ENCODE results near the gene CLIC4.

The CLIC4 gene

DNA sequence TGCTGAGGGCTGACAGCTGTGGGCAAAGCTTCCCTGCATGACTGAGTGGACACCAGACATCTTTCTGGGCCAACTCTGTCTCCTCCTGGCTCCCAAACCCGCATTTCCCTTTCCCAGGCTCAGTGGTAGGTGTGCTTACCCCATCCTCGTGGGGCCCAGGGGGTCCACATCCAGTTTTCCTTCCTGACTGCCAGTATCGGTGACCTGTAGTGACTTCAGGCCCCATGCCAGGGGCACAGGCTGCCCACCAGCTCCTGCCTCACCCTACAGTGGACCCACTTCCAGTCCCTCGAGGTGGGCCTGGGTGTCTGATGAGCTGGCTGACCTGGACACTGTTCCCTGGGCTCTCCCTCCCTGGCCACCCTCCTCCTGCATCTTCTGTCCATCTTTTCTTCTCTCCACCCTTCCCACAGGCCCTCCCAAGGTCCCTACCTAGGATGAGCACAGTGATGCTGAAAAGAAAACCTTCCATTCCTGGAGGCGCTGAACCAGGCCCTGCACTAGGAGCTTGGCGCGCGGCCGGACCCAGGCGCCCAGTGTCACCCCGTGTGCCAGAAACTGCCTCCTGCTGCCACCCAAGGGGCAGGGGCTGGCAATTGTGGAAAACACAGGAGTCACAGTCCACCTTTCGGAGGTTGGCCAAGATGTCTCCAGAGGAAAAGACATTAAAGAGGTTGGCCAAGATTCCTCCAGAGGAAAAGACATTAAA lies 117.7 kb downstream of the CLIC4 start:
- DNase-seq: no peak

DNA sequence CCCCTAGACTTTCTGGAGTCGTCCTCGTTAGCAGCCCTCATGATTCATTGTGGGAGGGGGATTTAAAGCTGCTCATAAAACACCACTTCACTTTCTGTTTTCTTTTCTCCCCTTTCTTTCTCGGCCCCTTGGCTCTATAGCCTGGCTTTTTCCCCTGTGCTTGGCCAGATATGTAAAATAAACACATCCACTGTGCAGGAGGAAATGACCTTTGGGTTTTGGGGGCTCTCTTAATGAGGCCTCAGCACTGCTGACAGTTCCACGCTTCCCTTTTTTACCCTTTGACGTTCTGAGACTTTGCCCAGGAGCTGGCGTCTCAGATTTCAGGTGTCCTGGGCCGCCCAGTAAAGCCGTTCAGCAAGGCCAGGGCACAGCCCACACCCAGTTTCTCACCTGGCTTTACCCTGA lies 119.1 kb downstream of the CLIC4 start:
- DNase-seq: no peak

DNA sequence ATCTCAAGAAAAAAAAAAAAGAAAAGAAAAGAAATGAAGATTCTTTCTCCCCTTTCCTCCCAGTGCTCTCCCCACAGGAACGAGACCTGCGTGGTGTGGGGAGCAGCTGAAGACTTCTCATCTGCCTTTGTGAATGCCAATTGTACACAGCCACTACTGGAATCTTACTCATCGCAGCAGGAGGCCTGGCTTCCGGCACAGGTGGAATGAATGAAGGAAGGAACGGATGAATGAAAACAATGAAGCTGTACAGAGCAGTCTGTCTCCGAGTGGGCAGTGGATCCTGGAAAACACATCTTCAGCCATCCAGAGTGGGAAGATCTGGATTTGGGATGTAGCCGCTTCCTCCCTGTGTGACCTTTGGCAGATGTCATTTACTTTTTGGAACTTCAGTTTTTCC lies 119.9 kb downstream of the CLIC4 start:
- DNase-seq: no peak

DNA sequence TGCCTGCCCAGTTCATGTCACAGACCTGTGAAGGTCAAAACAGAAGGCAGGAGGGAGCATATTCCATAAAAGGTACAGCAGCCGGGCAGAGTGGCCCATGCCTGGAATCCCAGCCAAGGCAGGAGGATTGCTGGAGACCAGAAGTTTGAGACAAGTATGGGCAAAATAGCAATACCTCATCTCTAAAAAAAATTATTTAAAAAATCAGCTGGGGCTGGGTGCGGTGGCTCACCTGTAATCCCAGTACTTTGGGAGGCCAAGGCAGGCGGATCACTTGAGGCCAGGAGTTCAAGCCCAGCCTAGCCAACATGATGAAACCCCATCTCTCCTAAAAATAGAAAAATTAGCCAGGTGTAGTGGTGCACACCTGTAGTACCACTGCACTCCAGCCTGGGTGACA lies 120.3 kb downstream of the CLIC4 start:
- DNase-seq: no peak

DNA sequence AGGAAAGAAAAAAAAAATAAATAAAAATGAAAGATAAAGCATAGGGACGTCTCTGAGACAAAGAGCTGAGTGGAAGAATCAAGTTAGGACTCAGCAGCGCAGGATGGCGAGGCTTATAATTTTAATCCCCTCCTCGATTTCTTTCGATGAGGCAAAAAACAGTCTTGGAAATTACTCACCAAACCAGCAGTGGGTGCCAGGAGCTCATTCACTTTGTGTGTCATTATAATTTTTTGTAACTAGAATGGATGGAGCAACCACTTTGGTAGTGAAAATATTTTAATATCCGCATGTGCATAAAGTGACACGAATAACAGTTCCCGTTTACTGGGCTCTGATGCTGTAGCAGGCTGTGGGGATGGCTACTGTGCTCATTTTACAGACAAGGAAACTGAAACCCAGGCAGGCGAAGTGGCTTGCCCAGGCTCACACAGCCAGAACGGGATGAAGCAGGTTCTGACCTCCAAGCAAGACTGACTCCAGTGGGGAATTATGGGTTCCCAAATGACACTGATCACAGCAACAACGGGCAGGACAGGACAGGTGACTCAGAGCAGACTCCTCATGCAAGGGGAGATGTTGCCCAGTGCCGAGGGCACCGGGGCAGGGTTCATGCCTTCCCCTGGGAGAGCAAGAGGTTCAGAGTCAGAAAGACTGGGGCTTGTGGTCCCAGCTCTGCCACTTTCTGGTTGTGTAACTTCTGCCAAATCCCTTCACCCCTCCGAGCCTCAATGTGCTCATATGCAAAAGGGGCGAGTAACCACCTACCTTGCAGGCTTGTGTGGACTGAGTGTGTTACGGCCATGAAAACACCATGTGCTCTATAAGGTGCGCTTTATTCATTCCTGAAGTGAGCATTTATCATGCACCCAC lies 121.2 kb downstream of the CLIC4 start:
- DNase-seq: no peak

DNA sequence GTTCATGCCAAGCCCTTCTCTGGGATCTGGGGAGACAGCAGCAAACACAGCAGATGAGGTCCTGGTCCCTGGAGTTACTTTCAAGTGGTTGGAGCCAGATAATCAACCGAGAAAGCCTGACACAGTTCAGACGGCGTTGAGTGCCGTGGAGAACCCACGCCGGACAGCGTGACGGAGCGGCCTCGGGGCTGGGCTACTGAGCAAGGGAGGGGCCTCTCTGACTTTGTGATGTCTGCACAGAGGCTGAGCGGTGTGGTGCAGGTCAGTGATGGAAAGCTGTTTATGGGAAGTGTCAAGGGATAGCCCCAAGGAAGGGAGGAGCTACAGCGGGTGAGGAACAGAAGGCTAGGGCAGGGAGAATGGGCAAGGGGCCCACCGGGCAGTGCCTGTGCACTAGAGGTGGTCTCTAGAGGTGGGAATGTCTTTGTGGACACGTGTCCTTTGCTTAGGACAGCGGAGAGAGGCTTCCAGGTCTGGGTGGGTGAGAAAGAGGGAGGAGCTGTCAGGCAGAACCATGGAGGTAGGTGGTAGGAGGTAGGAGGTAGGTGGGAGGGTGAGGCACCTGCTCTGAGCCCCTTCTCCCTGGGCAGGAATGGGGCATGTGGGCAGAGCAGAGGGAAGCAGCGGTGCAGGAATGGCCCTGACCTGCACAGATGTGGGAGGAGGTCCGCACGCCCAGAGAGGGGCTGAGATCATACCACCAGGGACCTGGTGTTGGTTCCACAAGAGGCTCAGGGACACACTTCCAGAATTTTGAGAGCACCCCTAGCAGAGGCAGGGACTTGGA lies 122.0 kb downstream of the CLIC4 start:
- no peak for DNase-seq

DNA sequence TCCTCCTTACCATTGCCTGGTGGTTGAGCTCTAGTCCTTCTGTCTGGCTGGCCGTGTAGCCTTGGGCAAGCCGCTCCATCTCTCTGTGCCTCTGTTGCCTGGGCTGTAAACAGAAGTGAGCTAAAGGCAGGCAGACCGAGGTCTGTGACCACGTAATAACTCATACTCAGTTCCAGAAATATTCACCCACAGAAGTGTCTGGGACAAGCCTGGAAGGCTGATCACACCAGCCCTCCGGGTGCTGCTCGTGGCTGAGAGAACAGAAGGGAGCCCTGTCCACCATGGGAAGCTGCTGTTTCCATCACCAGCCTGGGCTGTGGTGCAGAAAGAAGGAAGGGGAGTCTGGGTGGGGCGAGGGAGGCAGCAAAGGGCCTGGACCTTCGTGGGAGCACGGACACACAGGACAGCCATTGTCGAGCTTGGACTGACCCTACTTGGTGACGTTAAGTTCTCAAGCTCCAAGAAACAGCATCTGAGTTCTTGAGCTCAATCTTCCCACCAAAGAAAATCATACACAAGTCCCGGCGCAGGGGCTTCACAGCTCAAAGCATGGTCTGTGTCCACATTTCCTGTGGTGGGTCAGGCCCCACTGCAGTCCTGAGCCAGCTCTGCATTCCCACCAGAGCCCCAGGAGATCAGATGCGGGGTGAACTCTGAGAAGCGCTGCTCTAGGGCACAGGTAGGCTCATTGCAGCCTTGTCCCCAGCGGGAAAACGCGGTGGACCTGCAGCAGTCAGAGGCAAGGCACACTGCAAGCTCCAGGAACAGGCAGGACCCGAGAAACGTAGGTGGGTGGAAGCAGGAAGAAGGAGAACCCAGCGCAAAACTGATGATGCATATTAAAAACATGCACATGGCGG lies 123.0 kb downstream of the CLIC4 start:
- no peak for DNase-seq

DNA sequence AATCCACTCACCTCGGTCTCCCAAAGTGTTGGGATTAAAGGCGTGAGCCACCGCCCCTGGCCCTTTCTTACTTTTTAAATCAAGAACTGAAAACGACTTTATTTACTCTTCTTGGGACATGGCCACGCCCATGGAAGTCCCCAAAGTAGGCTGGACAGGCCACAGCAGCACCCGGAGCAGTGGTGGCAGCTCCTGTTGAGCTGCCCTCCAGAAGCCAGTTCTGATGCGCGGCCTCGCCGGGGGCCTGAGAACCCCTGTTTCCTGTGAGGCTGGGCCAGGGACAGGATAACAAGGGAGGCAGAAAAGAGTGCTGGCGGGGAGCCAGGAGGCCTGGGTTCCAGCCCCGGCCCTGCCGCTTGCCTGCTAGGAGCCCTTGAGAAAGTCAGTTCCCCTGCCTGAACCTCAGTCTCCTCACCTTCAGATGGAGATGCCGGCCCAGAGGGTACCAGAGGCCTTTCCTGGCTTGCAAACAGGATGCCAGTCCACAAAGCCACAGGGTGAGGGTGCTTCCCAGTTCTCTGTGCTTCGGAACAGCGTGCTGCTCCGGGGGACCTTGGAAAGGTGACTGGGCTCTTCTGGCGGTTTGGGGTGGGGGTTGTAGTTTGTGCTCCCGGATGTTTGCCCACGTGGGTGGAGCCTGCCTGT lies 125.4 kb downstream of the CLIC4 start:
- no peak for DNase-seq

DNA sequence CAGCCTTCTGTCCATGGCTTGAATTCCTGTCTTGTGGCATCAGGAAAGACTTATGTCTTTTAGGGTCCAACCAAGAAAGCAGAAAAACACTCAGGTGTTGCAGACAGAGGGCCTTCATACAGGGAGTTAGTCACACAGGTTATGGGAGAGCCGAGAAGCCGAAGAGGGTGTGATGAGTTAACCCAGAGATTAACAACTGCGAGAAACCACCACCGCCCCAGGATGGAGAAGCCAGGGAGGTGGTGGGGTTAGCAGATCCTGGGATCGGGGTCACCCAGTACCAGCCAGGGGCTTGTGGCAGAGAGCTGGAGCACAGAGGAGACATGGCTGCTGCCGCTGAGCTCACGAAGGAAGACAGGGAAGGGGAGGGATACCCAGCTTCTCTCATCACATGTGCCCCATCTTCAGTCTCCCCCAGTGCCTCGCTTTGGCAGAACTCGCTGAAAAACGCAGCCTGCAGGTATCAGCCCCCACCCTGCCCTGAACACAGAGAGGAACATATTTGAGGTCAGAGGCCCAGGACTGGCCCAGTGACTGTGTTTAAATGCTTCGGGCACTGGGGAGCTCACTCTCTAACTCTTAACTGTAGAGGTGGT lies 126.2 kb downstream of the CLIC4 start:
- DNase-seq: no peak

DNA sequence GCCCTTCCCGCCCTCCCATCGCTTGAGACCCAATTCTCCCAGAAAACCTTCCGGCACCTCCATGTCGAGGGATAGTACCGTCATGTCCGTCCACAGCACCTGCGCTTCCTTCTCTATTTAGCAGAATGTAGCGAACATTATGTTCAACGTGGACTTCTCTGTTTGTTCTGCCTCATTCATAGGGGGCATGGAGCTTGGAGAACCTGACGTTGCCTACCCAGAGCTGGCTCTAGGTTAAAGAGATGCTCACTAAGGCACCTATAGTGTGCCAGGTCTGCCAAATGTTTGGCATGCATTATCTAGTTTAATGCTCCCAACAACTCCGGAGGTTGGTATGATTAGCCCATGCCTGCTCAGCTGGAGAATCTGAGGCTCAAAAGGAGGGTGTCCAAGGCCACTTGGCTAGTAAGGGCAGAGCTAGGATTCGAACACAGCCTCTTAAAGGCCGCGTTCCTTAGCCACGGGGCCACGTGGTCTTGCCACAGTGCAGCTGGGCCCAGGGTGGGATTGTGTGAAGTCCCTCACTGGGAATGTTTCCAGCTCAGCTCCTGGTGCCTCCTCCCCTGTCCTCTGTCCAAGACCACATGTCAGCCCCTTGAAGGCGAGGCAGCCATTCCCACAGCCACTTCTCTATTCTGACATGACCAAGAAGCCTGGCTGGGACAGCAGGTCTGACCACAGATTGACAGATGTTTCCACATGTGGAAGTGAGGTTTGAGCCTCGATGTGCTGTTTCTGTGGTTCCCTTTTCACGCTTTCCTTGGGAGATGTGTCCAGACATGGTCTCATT lies 127.0 kb downstream of the CLIC4 start:
- no peak for DNase-seq

DNA sequence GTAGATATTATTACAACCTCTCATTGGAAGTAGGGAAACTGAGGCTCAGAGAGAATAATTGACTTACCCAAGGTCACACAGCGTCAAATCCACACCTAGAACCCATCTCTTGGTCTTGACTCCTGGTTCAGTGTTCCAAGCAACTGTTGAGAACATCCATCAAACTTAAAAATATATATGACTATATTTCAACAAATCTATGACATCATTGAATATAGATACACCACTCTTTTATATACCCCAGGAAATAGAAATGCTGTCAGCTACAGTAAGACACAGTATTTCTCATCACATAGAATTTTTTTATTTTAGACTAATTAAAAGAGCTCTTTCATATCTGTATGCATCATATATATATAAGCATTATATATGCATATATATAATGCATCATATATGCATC lies 127.9 kb downstream of the CLIC4 start:
- DNase-seq: no peak

DNA sequence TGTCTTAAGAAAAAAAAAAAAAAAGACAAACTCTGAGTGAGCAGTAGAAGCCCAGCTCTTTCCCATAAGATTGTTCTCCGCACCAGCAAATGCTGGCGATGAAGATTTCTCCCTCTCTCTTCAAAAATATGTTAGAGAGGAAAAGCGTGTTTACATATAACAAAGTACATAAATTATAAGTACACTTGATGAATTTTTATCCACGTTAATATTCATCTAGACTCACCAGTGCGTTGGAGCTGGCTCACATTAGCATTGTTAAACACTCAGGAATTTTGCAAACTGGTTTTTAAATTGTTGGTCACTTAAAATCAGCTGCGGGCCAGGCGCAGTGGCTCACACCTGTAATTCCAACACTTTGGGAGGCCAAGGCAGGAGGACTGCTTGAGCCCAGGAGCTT lies 128.8 kb downstream of the CLIC4 start:
- no peak for DNase-seq

DNA sequence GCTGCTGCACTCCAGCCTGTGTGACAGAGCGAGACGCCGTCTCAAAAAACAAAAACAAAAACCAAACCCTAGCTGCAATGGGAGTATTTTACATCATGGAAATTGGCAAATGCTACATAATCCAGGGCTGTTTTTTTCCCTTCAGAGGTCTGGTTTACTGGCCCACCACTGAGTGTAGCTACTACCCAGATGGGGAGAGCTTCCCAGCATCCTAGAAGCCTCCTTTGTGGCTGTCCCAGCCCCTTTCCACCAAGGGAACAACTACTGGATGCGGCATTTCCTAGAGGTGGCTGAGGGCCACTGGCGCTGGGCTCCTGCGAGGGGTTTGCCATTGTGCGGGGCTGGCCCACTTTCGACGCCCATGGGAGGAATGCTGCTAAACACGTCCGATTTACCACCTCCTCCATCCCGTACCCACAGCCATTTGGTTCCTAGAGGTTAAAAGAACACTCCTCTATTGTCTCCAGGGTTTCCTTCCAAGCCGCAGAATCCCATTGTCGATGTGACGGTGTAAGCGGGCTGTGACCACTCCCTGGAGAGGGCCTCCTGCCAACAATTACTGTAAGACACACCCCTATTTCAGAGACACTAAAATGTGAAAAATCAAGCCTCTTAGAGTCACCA lies 129.5 kb downstream of the CLIC4 start:
- no peak for DNase-seq

DNA sequence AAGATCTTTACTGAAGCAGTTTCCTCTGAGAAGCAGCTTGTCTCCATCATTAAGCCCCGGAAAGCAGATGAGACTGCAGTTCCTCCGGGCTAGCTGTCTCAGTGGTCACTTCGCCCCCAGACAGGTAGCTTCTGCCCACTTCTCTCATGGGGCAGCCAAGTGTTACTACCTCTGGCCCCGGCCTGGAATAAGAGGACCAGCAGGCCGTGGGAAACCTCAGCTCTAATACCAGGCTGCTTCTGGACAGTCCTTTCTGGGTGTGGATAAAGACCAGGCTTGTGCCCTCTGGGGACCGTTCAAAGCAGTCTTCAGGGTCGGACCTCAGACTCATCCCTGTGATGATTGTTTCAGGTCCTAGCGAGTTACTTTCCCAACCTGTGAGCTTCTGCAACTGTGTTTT lies 130.0 kb downstream of the CLIC4 start:
- no peak for DNase-seq

DNA sequence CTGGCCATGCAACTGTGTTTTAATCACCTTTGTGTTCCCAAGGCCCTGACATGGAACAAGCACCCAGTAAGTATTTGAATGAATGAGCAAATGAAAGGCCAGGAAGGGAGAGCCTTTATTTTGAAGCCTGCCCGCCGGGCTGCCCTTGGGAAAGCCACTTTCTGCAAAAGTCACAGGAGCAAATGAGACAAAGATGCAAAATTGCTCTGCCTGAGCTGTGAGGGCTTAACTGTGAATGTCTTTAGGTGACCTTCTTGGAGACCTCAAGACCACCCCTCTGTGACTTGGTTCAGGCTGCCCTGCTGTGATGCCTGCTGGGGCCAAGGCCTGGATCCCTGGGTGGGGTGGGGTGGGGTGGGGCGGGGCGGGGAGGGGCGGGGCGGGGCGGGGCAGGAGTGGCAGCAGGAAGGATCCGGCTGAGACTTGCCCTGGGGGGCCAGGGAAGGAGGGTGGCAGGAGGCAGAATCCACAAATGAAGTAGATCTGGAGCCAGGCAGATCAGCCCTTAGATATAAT lies 130.8 kb downstream of the CLIC4 start:
- DNase-seq: no peak

DNA sequence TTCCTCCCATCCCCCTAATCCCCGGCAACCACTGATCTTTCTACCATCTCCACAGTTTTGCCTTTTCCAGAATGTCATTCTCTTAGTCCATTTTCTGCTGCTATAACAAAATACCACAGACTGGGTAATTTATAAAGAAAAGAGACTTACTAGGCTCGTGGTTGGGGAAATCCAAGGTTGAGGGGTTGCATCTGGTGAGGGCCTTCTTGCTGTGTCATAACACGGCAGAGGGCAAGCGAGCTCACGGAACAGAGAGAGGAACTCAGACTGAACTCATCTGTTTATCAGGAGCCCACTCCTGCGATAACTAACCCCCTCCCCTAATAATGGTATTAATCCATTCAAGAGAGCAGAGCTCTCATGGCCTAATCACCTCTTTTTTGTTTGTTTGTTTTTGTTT lies 132.8 kb downstream of the CLIC4 start:
- no peak for DNase-seq

DNA sequence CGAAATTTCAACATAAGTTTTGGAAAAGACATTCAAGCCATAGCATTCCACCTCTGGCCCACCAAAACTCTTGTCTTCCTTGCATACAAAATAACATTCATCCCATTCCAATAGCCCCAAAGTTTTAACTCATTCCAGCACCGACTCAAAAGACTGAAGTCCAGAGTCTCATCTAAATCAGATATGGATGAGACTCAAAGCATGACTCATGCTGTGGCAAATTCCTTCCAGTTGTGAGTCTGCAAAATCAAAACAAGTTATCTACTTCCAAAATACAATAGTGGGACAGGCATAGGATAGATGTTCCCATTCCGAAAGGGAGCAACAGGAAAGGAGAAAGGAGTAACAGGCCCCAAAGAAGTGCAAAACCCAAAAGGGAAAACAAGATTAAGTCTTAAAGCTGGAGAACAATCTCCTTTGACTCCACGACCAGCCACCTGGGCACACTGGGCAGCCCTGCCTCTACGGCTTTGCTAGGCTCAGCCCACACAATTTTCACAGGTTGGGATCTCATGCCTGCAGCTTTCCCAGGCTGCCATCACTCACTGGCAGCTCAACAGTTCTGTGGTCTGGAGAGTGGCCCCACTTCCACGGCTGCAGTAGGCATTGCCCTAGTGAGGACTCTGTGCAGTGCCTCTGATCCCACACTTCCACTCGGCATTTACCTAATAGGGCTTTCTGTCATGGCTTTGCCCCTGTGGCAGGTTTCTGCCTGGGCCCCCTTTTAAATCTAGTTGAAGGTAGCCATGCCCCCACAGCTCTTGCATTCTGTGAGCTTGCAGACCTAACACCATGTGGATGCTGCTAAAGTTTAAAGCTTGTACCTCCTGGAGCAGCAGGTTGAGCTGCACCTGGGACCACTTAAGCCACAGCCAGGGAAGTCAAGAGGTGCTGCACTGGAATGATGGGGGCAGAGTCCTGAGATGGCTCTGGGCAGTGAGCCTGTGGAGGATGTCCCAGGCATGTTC lies 133.8 kb downstream of the CLIC4 start:
- no peak for DNase-seq

DNA sequence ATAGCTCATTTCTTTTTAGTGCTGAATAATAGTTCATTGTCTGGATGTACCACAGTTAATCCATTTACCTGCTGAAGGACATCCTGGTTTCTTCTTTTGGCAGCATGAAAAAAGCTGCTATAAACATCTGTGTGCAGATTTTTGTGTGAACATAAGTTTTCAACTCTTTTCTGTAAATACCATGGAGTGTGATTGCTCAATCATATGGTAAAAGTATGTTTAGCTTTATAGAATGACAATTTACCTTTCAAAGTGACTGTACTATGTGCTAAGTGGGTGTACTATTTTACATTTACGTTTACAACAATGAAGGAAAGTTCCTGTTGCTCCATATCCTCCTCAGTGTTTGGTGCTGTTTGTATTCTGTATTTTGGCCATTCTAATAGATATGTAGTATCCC lies 135.8 kb downstream of the CLIC4 start:
- DNase-seq: no peak

DNA sequence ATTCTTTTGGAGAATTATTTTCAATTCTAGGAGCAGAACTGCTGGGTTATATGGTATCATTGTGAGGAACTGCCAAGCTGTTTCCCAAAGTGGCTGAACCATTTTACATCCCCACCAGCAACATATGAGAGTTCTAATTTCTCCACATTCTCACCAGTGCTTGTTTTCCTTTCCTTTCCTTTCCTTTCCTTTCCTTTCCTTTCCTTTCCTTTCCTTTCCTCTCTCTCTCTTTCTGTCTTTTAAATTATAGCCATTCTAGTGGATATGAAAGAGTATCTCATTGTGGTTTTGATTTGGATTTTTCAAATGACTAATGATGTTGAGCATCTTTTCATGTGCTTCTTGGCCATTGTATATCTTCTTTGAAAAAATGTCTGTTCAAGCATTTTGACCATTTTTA lies 139.5 kb downstream of the CLIC4 start:
- DNase-seq: no peak

All from kidney glomerular epithelial cell (primary cell).